NCI-H2227 (cell line): ENCODE results near the gene HBE1.
"Not testable (repeated sequence)": the region's sequence is repeated elsewhere in the genome, so short reads cannot be mapped to it uniquely, and the experiment has no call there.

Source experiments
- DNase-seq: peaks from one replicate; lab custom pipeline; 2025; ENCODE audit not compliant: unreplicated experiment; lab: John Stamatoyannopoulos, UW

HBE1 gene

GRCh38 chr11:5254023-5254422, 15.7 kb downstream of the HBE1 start:
- not testable (repeated sequence) for DNase-seq

- not testable (repeated sequence) for DNase-seq
Measured at GRCh38 chr11:5253440-5253839, 16.3 kb downstream of the HBE1 start.

GRCh38 chr11:5252919-5253265, 16.9 kb downstream of the HBE1 start:
- DNase-seq, result no peak

GRCh38 chr11:5252192-5252918, 17.4 kb downstream of the HBE1 start:
- no peak for DNase-seq

GRCh38 chr11:5251746-5252145, 18.0 kb downstream of the HBE1 start:
- no peak for DNase-seq

- DNase-seq, result no peak
Measured at GRCh38 chr11:5250543-5251204, 19.1 kb downstream of the HBE1 start.

- DNase-seq, result not testable (repeated sequence)
Measured at GRCh38 chr11:5249807-5250396, 19.8 kb downstream of the HBE1 start, which contains the start of gene HBG1. TSS of gene HBG1 (minus strand) at chr11:5249857. CDS start at chr11:5249804, 53 bp downstream.

- DNase-seq, result not testable (repeated sequence)
Measured at GRCh38 chr11:5248498-5248897, 21.2 kb downstream of the HBE1 start.

- DNase-seq, result no peak
Measured at GRCh38 chr11:5247472-5248192, 22.1 kb downstream of the HBE1 start.

GRCh38 chr11:5246772-5247471, 22.8 kb downstream of the HBE1 start:
- no peak for DNase-seq

GRCh38 chr11:5245155-5245554, 24.6 kb downstream of the HBE1 start:
- DNase-seq, result no peak

- no peak for DNase-seq
Measured at GRCh38 chr11:5243816-5244180, 25.9 kb downstream of the HBE1 start.

GRCh38 chr11:5242933-5243815, 26.6 kb downstream of the HBE1 start:
- DNase-seq, result no peak

- no peak for DNase-seq
Measured at GRCh38 chr11:5242208-5242607, 27.5 kb downstream of the HBE1 start.

GRCh38 chr11:5241458-5241857, 28.3 kb downstream of the HBE1 start:
- no peak for DNase-seq

- DNase-seq, result no peak
Measured at GRCh38 chr11:5240458-5240857, 29.3 kb downstream of the HBE1 start.

GRCh38 chr11:5240056-5240455, 29.7 kb downstream of the HBE1 start:
- DNase-seq, result no peak

GRCh38 chr11:5239046-5239445, 30.7 kb downstream of the HBE1 start:
- no peak for DNase-seq

GRCh38 chr11:5238486-5238885, 31.3 kb downstream of the HBE1 start:
- DNase-seq, result no peak

GRCh38 chr11:5237420-5237819, 32.3 kb downstream of the HBE1 start:
- no peak for DNase-seq
